GM18508 (cell line): ENCODE data around the gene CUX1.

Experiments used
- ATAC-seq: cut with Tn5 transposase; IDR thresholded peaks from one replicate; pipeline ENCODE4 v1.9.1; 2021; ENCODE audit warnings: moderate number of reproducible peaks; ENCODE audit not compliant: insufficient read depth, unreplicated experiment

Gene CUX1

DNA sequence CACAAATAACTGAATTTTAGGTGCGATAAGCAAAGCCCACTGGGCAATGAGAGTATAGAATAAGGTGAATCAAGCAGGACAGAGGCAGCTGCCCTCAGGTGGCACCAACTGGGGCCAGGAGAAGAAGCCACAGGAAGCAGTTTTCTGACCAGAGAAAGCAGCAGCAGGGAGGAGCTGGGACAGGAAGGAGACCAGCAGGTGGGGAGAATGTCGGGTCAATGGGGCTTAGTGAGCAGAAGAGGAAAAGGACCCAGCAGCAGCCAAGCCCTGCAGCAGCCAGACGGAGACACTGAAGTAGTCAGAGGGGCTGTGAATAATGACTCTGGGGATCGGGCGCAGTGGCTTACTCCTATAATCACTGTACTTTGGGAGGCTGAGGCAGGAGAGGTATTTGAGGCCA, 259.7 kb downstream of the CUX1 start:
- ATAC-seq = no peak

DNA sequence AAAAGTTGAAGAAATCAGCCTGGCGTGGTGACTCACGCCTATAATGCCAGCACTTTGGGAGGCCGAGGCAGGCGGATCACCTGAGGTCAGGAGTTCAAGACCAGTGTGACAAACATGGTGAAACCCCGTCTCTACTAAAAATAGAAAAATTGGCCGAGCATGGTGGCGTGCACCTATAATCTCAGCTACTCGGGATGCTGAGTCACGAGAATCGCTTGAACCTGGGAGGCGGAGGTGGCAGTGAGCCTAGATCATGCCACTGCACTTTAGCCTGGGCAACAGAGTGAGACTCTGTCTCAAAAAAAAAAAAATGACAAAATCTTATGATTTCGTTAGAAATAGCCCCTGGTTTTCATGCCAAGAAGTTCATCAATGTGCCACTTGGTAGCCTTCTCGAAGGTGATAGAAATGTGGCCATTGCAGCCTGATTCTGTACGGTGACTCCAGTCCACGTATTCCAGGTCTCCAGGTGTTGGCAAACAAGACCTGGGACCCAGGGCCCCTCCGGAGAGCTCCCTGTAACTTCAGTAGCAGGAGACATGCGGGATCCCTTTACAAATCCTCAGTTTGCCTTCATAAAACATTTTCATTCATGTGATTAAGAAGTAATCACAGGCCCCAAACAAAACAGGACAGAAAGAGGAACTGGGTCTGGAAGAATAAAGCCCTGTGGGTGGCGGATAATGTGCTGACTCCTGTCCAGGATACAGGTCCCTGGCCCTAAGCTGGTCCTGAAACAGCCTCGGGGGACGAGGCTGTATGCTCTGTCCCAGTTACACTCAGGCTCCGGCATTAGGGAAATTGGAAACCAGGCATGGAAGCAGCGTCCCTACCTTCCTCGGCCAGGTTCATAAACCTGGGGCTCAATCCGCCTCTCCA, 262.0 kb downstream of the CUX1 start:
- no peak for ATAC-seq

DNA sequence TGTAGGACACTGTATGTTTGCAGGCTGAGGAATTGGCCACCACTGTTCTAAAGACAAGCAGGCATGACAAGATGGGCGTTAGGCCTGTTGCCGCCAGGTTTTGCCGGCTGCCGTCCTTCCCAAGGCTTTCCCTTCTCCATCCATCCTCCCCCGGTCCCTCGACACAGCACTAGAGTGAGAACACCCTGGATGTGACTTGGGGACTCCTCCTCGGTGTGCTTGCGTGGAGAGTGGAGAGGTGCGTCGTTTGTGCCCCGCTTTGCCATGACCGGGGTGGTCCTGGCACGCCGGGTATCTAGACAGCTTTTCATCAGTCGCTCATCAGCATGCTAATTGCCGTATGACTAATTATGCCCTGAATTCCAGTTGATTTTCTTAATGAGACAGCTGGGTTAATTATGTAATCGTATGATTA, 262.6 kb downstream of the CUX1 start:
- ATAC-seq = no peak

DNA sequence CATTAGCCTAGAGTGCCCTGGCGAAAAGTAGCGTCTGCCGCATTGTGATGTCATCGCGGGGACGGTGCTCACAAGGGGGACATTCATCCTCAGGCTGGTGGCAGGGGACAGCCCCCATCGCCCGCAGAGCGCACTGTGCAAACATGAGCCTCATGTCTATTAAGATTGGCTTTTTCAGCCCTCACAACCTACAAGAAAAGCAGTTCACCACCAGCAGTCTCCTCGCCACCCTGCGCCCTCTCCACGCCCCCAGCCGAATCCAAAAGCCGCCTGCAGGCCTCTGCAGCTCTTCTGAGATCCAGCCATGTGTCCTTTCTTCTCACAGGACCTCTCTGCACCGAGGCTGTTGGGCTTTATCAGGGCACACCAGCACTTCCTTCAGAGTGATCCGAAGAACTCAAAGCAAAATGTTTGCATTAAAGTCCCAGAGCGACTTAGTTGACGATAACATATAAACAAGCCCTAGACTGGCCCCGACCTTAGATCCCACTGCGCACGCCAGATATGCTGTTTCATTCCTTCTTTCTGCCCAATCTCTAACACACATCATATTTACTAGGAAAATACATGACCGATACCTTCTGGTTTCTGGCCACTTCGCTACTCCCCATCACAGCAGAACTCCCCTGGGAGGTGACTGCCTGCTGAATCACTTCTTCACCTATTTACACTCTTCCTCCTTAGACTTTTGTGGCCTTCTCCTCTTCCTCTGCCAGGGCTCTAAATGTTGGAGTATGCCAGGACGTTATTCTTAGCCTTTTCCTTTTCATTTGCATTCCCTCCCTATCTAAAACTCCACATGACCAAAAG, 263.2 kb downstream of the CUX1 start:
- no peak for ATAC-seq

DNA sequence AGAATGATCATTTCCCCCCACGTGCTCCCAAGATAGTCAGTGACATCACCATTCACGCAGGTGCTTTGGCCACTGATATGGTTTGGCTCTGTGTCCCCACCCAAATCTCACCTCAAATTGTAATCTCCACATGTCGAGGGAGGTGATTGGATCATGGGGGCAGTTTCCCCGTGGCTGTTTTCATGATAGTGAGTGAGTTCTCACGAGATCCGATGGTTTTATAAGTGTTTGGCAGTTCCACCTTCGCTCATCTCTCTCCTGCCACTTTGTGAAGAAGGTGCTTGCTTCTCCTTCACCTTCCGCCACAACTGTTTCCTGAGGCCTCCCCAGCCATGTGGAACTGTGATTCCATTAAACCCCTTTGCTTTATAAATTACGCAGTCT, 263.8 kb downstream of the CUX1 start:
- ATAC-seq = no peak

DNA sequence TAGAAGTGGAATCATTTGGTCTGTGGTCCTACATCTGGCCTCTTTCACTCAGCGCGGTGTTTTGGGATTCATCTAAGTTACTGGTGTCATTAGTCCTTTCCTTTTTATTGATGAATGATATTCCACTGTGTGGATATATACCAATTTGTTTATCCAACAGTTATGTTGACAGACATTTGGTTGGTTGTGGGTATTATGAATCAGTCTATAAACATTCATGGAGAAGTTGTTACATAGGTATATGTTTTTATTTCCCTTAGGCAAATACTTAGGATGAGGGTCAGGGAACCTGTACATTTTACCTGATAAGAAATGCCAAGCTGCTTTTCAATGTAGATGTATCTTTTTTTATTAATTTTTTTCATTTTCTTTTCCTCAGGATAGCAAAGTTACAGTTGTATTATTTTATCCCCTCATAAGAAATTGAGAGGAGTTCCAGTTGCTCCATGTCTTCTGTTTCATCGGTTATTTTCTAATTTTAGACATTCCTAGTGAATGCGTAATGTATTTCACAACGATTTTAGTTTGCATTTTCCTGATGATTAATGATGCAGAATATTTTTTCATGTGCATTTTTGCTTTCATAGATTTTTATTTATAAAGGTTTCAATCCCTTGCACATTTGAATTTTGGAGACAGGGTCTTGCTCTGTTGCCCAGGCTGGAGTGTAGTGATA, 265.4 kb downstream of the CUX1 start:
- no peak for ATAC-seq

DNA sequence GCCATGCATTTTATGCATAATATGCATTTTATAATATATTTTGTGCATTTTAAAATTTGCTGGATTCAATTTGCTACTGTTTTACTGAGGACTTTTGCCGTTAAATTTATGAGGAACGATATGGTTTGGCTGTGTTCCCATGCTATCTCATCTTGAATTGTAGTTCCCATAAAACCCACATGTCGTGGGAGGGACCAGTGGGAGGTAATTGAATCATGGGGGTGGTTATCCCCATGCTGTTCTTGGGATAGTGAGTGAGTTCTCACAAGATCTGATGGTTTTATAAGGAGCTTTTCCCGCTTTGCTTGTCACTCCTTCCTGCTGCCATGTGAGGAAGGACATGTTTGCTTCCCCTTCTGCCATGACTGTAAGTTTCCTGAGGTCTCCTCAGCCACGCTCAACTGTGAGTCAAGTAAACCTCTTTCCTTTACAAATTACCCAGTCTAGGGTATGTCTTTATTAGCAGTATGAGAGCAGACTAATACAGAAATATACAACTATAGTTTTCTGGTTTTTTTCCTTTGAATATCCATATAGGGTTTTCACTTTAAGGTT, 267.9 kb downstream of the CUX1 start:
- ATAC-seq = no peak

DNA sequence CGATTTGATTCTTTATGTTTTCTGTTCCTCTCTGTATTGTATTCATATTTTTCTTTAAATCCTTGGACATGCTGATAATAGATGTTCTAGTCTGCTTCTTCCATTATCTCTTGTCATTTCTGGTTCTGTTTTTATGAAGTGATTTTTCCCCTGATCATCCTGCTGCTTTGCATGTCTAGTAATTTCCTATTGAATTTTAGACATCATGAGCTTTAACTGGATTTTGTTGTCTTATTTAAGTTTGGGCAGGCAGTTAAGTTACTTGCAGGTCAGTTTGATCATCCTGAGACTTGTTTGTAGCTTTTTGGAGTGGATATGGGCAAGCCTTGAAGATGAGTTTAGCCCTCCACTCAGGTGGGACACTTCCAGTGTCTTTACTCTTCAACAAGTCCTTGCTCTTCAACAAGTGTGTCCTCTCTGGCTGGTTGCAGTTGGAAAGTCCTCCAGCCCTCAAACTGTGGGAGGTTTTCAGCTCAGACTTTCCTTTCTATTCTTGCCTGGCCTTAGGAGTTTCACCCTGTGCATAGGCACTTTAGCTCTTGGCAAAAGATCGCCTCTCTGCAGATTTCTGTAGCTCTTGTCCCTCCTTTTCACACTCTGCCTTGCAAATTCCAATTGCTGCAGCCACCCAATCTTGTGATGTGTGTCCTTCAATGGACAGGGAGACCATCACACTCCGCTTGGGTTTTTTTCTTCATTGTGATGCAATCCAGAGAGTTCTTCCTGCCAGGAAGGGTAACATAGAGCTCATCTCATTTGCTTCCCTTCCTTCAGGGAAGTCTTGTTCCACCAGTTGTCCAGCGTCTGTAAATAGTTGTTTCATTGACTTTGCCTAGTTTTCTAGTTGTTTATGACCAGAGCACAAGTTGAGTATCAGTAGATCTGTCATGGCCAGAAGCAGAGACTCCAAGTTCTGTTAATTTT, 272.0 kb downstream of the CUX1 start:
- ATAC-seq = no peak

DNA sequence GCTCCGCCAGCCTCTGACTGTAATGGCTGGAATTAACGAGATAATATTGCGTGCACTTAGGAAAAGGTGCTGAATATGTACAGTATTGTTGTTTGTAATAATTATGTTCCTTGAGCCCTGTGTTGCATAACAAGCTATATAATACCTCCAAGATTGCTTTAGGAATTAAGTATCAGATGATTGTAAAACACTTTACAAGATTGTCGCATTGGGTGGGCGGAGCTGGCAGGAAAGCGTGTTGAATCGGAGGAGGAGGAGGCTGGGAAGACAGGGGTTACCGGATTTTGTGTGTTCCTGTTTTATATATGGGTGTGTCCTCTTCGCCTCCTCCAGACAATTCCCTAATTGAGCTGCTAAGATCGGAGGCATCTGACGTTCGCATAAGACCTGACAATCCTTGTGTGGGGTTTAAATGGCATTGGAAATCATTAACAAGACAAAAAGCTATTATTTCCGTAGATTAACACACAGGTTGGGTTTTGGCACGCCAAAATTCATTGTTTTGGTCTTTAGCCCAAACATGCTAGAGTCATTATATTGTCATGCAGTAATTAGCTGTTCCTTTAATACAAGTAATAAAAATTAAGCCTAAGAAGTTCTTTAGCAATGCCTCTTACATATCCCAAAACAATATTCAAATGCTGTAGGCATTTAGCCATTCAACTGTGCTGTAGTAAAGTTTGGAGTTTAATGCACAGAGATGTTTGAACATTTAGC, 276.3 kb downstream of the CUX1 start:
- no peak for ATAC-seq

DNA sequence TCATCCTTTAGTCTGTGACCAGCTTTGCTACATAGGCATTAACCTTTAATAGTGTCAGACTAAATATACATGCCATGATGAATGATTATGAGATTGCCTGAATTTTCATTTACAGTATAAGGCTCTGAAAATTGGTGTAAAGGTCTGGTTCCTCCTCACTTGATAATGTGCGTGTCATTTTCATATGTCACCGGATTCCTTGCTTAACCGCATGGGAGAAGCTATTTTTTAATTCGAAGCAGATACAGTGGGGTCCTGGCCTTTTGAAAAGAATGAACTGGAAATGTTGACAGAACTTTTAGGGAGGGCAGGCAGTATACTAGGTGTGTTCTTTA, 276.9 kb downstream of the CUX1 start:
- ATAC-seq = no peak

DNA sequence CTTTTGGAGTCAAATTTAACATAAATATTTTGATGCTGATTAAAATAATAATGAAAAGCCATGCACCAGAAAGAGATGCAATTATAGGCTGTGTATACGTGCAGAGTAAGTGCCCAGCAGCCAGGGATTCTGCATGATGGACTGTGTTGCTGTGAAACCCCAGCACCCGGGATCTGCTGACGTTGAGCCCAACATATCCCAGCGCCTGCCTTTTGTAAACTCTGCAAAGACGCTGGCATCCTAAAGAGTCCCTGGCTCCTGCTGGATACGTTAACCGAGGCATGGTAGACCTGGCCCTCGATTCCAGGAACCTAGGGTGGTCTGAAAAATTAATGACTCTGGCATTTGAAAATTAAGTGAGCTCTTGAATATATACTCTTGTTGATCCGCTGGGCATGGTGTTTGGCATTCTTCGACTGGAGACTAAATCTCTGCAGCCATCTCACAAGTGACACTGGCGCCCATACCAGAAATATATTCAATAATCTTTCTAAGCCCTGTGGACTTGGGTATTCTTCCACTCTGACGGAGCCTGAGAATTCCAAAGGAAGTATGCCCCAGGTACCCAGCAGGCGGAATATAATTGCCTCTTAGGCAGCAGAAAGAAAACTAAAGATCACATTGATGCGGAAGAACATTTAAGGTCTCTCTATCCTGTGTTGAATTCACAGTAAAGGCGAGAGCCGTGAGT, 278.0 kb downstream of the CUX1 start:
- no peak for ATAC-seq

DNA sequence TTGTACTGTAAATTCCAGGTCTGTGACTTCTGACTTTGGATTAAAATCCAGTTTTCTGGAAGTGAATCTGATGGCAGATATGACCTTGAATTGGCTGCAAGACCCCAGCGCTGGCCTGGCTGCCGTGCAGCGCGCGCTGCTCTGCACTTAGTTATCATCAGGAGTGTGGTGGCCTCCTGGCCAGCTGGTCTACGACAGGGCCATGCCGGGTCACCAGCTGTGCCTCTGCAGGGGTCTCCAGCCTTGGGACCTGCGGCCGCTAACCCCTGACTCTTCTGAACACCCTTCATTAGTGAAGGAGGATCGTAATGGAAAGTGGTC, 278.5 kb downstream of the CUX1 start:
- no peak for ATAC-seq

DNA sequence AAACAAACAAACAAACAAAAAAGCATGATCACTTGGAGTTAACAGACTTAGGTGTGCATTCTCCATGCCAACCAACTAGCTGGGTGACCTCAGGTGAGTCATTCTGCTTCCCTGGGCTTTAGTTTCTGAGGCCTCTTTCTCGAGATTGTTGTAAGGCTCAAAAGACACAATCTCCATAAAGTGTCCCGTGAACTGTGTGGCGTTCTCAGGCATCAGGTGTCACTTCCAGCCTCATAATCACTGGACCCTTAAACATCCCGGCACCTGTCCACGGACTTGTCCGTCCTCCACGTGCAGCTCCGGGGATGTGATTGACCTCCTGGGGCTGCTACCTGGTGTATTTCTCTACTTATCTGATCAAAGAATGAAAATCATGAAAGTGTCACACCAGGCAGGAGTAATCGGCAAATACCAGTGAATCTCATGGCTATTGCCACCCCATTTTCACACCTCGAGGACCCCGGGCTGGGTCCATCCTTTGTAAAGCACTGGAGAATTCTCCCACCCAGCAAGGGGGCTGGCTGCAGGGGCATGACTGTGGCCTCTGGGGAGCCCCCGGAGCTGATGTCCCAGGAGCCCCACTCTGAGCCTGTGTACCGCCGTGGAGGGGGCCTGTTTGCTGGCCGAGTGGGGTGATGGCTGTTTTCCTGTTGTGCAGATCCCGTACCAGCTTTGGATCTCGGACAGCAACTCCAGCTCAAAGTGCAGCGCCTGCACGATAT, 279.4 kb downstream of the CUX1 start:
- no peak for ATAC-seq

DNA sequence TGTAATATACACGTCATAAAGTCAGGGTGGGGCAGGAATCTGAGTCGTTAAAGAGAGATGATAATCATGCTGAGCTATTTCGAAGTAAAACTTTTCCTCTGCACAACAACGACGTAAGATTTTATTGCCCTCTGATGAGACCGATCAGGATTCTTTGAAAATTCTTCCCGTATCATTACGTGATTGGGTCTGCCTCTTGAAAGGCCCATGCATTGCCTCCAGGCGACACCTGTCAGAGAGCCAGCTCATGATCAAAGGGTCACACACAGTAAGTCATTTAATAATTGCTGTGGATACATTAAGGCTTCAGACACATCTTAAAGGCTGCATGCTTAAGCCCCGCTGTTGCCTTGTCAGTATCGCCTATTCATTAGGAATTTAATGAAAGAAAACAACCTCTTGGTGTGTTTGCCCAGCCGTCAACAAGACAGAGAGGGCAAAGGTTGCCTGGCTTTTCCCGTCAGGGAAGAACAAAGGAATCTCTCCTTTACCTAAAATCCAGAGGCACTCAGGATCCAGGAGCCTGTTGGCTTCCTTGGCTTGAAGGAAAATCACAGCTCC, 280.3 kb downstream of the CUX1 start:
- no peak for ATAC-seq

DNA sequence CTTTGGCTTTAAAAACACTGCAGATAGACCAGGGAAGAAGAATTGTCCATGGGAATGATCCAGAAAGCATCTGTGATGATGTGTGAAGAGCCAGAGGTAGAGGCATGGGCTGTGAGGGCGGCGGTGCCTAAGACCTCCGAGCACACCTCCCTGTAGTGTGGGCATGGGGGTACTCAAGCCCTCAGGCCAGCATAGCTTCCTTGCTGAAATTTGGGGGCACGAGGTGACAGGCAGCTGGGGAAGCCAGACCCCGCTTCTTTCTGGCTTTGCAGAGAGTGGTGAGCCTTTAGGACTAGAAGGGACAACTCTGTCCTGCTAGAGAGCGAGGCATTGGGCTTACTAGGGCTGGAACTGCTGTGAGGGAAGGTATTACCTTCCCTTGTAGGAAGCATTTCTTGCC, 281.6 kb downstream of the CUX1 start:
- no peak for ATAC-seq

DNA sequence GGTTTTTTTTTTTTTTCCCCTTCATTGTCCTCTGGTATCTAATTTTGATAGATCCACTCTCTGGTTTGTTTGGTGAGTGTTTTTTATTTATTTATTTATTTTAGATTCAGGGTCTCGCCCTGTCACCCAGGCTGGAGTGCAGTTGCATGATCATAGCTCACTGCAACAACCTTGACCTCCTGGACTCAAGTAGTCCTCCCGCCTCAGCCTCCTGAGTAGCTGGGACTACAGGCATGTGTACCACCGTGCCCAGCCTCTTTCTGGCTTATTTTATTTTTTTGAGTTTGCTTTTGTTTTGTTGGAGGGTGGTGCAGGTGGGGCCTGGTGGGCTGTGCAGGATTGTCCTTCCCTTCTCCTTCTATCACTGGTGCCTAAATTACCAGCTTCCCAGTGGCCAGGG, 282.0 kb downstream of the CUX1 start:
- ATAC-seq = no peak

DNA sequence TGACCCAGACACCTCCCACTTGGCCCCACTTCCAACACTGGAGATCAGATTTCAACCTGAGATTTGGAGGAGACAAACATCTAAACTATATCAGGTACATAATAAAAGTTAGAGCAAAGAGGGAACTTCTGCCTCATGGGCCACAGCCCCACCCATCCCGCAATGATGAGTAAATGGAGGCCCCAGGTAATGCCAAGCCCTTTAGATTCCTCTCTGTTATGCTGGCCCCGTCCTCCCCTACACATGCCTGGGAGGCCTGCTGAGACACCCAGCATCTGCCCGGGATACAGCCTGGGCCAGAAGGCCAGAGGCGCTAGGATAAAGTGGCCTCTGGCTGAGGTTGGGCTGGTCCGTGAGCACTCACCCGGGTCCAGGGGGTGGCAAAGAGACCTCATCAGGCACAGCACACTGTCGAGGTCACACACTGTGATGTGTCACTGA, 283.7 kb downstream of the CUX1 start:
- ATAC-seq = no peak

DNA sequence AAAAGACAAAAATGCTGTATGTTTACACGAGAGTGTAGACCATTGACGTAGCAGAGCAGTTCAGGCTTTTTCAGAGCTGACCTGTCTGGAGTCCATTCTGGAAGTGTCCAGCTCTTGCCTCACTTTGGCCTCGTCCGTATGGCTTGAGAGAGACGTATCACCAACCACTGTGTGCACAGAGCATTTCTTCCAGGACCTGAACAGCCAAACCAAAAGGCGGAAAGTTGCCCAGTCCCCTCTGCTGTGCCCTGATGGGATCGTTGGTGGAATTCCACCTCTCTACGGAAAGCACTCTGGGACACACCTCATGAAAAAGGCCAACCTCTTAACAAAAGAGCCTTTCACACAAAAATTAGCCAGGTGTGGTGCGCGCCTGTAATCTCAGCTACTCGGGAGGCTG, 284.5 kb downstream of the CUX1 start:
- no peak for ATAC-seq
